Ishikawa (cell line): ENCODE data around the gene ENO3.
A peak's percentile ranks its signal among the peaks of the same experiment; 100 is the strongest.

ENCODE experiments used
- EP300 ChIP-seq: IDR thresholded peaks from 2 replicates; pipeline ENCODE4 v1.6.1; 2012; ENCODE audit warnings: borderline replicate concordance
- FOXM1 ChIP-seq: IDR thresholded peaks from 2 replicates; pipeline ENCODE4 v1.6.1; 2012; ENCODE audit warnings: low read depth, borderline replicate concordance
- TAF1 ChIP-seq: IDR thresholded peaks from 2 replicates; pipeline ENCODE4 v1.6.1; 2012; ENCODE audit warnings: low read depth, mild to moderate bottlenecking
- TCF12 ChIP-seq: IDR thresholded peaks from 2 replicates; pipeline ENCODE4 v1.6.1; 2012; ENCODE audit warnings: low read depth
- USF1 ChIP-seq: IDR thresholded peaks from 2 replicates; pipeline ENCODE4 v1.6.1; 2012
- TF ChIP-seq, protein P1 (sequence below): IDR thresholded peaks from 2 replicates; pipeline ENCODE4 v1.6.1; 2012; ENCODE audit warnings: low read depth, mild to moderate bottlenecking

DNA sequence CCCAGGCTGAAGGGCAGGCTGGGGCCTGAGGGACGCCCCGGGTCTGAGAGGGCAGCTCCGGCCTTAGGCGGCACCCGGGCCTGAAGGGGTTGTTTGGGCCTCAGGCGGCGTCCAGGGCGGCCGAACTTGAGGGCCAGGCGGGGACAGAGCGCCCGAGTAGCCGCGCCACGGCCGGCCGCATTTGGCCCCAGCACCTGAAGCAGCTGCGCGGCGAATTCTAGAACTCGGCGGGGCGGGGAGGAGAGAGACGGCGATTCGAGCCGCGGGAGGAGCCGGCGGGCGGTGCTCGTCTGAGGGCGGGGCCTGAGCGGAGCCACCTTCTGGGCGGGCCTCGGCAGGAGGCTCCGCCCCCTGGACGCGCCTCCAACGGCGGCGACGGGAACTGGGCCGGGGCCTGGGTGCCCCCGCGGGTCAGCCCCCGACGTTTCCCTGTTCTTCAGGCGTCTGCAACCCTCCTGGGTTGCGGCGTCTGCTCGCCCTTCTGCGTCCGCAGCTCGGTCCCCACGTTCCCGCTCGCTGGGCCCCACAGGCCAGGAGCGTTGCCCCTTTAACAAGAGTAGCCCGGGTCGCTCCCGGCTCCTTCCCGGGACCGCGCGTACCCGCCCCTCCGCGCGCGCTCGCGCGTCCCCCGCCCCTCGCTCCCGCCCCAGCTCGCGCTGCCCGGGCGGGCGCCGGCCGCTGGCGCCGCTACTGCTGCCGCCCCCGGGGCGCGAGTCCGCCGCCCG is 46.5 kb downstream of the ENO3 start, which contains the start of the genes INCA1 and KIF1C:
- TF ChIP-seq EP300: no peak
- TF ChIP-seq TCF12: peak; percentile 46; the same call in 1 of the 2 replicates
- TF ChIP-seq USF1: no peak
- TF ChIP-seq, protein P1, sequence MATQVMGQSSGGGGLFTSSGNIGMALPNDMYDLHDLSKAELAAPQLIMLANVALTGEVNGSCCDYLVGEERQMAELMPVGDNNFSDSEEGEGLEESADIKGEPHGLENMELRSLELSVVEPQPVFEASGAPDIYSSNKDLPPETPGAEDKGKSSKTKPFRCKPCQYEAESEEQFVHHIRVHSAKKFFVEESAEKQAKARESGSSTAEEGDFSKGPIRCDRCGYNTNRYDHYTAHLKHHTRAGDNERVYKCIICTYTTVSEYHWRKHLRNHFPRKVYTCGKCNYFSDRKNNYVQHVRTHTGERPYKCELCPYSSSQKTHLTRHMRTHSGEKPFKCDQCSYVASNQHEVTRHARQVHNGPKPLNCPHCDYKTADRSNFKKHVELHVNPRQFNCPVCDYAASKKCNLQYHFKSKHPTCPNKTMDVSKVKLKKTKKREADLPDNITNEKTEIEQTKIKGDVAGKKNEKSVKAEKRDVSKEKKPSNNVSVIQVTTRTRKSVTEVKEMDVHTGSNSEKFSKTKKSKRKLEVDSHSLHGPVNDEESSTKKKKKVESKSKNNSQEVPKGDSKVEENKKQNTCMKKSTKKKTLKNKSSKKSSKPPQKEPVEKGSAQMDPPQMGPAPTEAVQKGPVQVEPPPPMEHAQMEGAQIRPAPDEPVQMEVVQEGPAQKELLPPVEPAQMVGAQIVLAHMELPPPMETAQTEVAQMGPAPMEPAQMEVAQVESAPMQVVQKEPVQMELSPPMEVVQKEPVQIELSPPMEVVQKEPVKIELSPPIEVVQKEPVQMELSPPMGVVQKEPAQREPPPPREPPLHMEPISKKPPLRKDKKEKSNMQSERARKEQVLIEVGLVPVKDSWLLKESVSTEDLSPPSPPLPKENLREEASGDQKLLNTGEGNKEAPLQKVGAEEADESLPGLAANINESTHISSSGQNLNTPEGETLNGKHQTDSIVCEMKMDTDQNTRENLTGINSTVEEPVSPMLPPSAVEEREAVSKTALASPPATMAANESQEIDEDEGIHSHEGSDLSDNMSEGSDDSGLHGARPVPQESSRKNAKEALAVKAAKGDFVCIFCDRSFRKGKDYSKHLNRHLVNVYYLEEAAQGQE: no peak
- no peak for TF ChIP-seq FOXM1
- TF ChIP-seq TAF1: peak; percentile 61; the same call in 1 of the 2 replicates
